HG03558 (cell line): ENCODE measurements around the gene SATB2.

ENCODE experiments used
- ATAC-seq: cut with Tn5 transposase; IDR thresholded peaks from one replicate; pipeline ENCODE4 v1.9.1; 2021; ENCODE audit warnings: moderate number of reproducible peaks; ENCODE audit not compliant: unreplicated experiment; ENCODE audit errors: extremely low read depth

Gene SATB2

DNA sequence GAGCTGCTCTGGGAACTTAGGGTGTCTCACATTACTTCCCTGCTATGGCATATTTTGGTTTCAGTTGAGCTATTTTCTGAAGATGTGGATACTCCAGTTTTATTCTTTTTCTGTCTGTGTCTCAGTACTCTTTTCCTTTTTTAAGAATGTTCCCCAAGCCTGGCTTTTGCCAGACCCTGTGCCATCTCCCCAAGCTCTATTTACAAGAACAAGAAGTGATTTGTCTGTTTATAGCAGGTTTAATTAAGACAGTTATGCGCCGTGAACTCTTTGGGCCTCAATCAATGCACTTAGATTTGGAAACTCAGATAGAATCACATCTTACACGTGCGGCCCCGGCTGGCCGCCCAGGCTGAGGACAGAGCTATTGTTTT, 8.9 kb upstream of the SATB2 start:
- no peak for ATAC-seq

DNA sequence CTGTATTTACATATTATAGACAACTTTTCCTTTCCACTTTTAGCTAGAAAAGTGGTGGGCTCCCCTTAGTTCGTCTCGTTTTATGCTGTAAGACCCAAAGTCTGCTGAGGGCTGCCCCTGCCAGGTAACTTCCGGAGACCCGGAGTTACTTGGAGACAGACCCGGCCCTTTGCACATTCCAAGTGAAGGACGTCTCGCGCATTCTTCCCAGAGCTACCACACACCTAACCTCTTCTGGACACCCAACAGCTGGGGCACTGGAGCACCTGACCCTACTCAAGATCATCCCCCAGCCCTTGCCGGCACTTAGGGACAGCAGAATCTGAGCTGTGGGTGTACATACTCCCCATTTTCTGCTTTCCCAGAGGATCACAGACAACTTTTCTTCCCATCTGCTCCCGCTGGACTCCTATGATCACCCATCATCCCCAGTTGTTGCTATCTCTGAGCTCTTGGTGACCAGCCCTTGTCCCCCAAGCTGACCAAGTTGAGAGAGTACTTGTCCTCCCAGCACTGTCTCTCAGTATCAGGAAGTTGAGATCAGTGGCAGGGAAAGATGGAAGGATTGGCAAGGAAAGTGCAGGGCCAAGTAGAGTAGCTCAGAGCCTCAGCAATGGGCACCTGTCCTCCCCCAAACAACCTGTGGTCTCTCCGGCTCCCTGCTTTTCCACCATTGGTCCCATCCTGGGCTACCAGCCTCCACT, 8.4 kb upstream of the SATB2 start:
- ATAC-seq, result no peak

DNA sequence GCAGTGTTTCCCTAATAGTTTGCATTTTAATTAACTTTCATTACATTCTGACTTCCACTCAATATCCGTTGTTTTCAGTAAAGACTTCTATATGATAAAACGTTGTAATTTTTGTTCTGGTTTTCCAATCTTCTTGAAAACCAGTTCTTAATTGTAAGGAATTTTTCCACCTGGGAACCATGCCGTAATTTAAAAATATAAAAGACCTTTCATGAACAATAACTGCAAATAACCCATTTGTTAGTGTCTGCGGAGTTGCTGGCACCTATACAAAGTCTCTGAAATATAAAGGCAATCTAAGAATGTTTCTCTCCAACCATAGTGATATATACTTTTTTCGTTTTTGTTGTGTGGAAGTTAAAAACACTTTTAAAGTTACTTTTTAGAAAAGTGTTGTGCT, 7.7 kb upstream of the SATB2 start:
- ATAC-seq, result no peak

DNA sequence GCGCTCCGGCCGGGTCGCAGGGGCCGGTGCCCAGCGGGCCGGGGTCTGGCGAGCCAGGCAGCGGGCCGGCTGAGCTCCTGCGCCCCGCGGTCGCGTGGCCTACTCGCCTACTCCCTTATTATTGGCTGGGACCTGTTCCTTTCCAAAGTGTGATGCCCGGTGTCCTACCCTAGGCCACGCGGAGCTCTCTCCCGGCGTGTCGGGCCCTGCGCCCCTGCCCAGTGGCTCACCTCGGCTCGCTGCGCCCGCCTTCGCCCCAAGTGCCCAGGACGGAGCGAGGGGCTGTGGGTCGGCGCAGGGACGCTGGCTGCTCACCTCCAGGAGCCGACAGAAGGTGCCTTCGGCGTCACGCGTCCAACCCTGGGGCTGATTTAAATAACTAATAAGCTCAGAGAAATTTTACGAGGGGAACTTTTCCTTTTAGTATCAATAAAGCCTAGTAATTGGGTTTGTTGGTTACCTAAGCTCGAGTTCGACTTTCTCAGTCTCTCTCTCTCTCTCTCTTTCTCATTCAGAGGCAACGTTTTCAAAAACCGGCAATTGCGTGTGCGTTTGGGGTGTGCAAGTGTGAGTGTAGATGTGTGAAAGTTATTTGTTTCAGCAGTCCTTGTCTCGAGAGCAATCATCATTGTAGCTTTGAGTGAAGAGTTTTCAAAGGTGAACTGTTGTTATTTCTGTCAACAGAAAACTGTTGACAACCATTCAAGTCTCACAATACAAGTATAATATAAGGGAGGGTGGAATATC, 7.0 kb upstream of the SATB2 start:
- ATAC-seq, result no peak

DNA sequence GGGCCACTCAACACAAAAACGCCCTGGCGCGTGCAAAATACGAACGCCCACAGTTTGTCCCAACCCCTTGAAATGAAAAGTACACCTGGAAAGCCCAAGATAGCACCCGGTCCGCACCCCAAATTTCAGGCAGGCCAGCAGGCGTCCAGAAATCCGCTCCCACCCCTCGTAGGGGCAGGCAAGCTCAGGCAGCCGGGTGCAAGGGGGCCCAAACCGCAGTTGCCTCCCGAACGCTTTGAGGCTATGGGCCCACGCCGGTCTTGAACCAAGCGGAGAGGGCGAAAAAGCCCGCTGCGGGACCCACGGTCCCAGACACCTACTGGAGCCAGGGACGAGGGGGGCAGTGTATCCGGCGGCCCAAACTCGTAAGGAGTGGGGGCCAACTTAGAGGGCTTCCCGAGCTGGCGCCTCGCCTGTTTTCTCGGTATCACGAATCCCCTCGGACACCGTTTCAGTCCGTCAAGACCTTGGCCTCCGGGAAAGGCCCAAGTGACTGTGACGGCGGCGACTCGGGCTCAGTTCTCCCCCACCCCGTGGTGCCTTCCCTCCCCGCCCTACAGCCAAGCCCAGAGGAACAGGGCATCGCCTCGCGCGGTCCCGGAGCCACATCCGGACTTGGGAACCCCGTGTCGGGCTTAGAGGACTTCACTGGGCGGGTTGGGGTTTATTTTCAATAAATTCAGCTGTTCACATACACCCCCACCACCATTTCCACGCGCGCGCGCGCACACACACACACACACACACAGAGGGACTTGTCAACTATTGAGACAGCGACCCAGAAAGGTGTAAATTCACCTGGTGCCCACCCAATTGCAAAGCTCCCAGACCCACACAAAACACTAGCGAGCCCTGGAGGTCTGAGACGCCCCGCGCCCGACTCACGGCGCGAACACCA, 6.2 kb upstream of the SATB2 start:
- ATAC-seq, result no peak

DNA sequence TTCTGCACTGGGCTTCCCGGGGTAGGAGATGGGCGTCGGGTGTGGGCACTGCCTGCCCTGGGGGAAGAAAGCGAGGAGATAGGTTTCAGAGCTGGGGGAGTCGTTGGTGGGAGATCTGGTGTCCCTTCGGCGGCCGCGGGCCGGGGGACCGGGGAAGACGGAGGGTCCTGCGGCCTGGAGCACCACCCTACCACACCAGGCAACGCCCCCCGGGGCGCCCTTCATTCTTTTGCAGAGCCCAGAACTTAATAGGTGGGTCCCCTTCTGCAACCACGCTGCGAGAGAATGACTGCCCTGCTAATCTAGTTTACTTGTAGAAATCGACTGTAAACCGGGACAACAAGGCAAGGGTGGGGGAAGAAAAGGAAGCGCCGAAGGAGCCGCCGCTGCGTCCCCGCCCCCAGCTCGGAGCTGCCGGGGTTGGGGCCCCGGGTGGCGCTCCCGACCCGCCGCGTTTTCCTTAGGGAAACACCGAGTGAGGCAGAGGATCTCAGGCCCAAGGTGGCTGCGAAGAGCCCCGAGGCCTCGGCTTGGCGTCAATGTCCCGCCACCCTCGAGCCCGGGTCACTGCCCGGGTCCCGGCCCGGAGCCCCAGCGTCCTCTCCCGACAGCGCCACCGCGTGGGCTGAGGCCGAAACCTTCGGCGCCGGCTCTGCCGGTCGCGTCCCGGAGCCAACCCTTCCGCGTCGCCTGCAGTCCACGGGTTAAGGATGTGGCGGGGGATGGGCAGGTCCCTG, 5.4 kb upstream of the SATB2 start:
- ATAC-seq, result no peak

DNA sequence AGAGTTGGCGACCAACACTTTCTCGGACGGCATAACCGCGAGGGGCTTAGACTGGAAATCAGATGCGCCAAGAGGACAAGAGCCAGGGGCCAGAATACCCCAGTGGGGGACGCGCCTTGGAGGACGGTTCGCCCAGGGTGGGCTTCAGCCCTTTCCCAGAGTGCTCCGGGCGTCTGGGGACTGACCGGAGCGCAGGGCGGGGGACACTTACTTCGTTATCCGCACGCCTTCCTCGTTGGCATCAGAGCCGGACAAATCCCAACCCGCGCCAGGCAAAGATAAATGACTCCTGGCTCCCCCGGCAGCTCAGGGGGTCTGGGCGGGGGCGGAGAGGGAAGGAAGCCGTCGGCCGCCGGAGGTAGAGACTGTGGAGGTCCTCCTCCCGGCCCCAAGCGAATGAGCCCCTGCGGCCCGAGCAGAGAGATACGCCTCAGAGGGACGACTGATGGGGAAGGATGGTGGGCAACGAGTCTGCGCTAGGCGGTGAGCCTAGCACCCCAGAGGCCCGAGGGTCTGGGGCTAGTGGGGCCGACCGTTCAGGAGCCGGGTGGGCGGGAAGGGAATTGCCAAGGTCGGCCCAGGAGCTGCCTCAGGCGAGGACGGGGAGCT, 4.7 kb upstream of the SATB2 start:
- ATAC-seq, result no peak

DNA sequence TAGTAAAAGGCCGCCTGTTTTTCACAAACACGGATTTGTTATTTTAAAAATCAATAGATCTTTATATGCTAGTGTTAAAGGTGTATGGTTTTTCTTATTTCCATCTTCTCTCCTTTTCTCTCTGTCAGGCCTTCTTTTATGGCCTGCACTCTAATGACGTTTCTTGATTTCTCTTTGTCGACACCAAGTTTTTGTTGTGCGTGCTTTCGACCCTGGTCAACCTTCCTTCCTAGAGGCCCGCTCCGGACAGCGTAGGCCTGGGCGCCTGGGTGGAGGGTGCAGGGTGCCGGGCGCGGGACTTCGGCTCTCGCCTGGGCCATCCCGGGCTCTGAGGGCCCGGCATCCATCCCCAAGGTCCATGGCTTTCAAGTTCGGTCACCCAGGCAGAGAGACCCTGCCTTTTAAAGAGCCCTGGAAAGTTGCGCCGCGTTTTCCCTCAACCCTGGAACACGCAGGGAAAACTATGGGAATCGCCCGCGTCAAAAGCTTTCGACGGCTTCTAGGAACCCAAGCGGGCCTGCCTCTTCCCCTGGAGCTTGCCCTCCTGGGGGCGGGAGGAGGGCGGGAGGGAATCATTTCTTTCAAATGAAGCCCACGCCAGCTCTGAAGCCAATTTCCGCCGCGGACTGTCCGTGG, 4.1 kb upstream of the SATB2 start:
- ATAC-seq, result no peak

DNA sequence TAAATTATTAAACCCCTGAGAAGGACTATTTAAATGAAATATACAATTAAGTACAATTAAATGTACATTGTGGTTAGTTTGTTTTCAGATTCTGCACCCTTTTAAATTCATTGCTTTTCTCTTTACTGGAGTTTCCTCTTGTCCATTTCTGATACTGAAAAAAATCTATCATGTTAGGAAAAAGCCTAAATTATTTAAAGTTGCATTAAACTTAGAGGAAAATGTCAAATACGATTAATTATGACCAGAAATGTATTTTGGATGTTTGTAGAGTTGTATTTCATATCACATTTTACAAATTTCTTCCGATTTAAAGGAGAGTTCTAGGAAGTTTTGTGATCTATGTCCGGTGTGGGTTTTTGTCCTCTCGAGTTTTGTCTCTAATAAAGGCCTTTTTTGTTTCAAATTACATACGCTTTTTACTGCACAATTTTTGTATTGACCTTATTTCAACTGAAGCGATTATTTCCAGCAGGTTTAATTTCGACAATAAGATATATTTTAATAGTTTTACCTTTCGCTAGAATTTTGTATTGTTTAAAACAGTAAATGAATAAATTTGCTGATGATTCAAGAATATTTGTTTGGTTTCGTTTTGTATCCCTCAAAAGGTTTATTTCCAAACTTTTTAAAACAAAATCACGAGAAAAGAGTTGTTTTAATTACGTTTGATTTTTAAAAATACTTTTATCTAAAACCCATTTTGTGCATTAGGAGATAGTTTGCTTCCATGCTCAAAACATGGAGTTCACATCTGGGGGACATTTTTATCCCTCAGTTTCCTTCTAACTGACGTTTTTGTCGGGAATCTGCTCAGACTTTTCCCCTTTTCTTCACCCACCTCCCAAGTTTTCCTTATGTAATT, 3.3 kb upstream of the SATB2 start:
- ATAC-seq, result no peak

DNA sequence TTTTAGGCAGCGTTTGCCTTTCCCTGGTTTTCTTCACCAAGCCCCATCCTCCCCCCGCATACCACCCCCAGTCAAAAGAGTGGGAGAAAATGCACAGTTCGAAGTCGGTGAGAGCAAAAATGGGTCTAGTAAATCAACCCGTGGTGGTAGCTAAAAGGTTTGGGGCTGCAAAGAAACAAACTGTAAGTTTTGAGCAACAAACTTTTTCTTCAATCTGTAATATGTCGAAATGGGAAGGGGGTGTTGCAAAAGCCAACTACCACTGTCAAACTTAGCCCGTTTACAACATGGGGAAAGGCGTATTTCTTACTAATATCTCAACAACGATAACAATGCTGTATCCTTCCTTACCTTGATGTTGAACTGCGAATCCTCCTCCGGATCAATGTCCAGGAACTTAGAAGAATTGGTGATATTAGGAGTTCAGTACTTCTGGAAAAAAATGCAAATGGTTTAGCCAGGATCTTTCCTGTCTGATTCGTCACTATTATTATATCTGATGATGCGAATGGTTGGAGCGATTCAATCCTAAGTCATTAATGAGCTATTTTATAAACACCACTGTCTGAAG, 2.4 kb upstream of the SATB2 start:
- no peak for ATAC-seq

DNA sequence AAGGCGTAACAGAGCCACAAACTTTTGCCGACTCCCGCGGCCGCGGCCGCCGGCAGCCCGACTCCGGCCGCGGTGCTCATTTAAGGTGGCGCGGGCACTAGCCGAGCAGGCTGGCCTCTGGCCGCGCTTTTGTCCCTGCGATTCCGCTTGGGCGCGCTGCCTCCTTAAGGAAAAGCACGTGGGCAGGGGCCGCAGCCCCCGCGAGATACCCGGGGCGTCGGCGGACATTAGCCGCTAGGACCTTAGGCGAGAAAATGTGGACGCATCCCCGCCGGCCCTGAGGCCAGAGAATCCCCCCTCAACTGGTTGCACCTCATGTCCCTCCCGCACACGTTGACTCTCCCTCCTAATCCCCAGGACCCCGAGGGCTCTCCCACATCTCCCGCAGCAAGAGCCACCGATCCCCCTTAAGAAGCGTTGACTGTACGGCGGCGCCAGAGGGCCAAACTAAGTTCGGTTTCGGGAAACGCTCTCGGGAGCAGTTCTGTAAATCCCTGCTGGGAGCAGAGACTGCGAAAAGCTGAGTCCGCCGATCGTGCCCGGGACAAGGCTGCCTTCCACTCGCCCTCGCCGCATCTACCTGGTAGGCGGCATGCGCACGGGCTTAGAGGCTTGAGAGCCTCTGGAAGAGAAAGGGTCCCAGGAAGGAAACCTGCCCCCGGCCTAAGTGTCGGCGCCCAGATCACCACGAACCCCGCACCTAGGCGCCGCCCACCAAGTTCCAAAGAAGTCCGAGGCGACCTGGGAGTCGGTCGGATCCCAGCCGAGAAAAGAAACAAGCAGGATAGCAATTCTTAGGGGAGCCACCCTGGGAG, 1.8 kb upstream of the SATB2 start:
- ATAC-seq, result no peak

DNA sequence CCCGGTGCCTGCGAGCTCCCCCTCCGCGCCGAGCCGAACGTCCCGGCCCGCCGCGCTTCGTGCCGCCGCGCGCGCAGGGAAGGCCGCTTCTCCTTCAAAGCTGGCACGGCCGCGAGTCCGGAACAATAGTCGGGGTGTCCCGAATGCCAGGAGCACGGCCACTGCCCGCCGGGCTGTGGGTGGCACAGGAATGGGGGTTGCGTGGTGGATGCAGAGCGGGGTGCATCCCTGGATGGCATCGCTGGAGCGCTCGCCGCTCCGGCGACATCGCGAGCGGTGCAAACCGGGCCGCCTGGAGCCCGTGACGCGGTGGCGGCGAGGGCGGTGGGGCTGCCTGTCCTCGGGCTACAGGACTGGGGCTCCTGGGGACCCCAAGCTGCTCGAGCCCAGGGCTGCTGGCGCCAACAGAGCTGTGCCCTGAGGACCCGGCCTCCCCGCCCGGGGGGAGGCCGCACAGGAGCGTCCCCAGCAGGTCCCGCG, 1.1 kb upstream of the SATB2 start:
- no peak for ATAC-seq

DNA sequence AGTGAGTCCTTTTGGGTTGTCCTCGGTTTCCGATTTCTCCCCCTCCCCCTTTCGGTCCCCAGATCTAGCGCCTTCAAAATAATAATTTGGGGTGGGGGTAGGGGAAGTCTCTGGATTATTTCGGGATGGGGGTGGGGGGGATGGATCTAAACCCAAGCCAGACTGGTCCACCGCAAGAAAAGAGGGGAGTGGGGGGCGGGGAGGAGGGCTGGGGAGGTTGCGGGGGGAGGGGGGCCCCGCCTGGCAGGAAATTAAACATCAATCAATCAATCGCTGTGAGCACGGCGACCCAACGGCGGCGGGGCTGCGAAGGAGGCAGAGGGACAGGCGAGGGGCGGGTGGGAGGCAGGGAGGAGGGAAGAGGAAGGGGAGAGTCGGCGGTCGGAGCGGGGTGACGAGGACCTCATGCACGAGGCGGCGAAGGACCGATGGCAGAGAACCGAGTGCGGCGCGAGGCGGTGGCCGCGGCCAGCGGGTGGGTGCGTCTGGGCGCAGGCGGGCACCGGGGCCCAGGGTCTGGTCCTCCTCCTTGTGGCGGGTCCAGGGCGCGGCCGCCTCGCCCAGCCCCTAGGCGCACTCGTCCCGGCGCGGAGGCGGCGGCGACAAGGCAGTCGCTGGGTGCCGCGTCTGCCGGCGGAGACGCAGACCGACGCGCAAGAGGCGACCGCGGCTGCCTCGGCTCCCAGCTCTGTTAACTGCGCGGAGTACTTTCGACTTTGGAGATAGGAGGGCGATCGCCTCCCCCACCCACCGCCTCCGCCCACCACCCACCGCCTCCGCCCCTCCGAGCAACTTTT, 468 bp upstream of the SATB2 start:
- ATAC-seq, result no peak

DNA sequence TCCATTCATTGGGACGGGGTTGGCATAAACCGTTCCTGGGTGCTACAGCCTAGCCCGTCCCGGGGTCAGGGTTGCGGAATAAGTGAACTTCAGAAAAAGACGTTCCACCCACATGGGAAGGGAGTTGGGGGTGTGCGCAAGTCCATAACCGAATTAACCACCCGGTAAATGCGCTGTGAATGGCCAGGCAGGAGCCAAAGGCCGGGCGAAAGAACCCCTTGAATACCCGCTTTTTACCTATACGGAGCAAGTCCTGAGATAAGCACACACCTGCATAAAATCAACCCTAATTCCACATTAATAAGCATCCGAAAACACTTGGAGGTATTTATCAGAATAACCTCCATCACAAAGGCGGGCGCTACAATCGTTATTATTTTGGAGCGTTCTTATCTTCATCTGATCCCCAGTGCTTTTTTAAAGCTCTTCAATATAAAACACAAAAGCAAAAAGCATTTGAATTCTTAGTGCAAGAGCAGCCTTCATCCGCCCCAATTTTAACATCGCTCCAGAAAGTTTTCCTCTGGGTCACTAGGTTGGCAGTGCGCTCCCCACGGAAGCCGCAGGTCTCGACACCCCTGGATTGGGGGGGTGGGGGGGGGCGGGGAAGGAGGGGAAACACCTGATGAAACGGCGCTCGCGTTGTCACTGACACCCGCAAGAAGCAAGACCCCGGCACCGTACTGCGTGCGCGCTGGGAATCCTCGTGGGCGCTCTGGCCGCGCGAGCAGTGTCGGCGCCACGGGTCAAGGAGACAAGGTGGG, 1.2 kb downstream of the SATB2 start:
- no peak for ATAC-seq

DNA sequence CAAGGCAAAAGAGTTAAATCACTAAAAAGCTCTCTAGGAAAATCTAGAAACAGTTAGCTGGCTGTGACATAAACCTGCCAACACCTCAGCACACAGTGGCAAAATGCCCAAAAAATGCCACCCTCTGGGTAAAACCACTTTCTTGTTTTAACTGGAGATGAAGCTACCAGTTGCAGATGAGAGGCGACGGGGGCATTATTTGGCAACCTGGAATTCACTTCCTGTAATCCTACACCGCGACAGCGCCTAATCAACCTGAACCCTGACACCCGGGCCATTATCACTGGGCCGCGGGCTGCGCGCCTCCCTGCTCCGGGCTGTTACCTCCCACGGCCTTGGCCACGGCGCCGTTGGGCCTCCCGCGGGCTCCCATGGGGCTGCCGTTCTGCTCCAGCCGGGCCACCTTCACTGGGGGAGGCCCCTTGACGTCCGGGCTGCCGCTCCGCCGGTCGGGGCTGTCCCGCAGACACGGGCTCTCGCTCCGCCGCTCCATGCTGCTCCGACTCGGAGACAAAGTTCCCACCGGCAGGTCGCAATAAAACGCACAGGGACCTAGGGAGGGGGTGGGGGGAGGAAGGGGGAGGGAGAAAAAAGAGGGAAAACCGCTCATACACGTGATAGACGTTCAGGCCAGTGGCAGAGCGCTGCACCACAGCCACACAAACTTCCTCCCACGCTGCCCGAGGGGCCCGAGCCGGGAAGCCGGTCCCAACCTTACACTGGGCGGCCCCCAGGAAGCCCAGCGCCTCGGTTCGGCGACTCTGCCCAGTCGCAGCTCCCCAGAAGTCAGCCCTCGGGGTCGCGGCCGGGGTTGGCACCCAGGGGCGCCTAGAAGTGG, 2.0 kb downstream of the SATB2 start:
- ATAC-seq, result no peak
